ENCODE data around the gene DEXI. TPM values are rescaled to one million over a fixed set of nuclear protein-coding genes. Genes with fewer than 3 reads are reported as not detected.
"Not testable (repeated sequence)": the region's sequence is repeated elsewhere in the genome, so short reads cannot be mapped to it uniquely, and the experiment has no call there.

The DEXI gene
- polyA plus RNA-seq, 3 donors = 42.8 to 49.0 (median 44.3) TPM

DNA sequence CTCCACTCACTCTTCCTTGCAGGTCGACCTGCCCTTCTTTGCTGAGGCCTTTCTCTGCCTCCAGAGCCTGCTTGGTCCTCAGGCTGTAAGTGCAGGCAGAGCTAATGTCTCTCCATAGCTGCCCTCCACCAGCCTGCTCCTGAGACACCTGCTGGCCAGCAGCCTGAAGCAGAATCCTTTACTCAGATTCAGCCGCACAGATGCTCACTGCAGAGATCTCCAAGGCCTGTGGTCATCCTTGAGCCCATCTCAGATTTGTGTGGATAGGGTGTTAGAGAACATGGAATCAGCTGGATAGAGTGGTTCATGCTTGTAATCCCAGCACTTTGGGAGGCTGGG, 11.5 kb downstream of the DEXI start:
- no peak for DNase-seq (ENCODE audit: low read depth in 3 of 3, low spot score in 2 of 3)

DNA sequence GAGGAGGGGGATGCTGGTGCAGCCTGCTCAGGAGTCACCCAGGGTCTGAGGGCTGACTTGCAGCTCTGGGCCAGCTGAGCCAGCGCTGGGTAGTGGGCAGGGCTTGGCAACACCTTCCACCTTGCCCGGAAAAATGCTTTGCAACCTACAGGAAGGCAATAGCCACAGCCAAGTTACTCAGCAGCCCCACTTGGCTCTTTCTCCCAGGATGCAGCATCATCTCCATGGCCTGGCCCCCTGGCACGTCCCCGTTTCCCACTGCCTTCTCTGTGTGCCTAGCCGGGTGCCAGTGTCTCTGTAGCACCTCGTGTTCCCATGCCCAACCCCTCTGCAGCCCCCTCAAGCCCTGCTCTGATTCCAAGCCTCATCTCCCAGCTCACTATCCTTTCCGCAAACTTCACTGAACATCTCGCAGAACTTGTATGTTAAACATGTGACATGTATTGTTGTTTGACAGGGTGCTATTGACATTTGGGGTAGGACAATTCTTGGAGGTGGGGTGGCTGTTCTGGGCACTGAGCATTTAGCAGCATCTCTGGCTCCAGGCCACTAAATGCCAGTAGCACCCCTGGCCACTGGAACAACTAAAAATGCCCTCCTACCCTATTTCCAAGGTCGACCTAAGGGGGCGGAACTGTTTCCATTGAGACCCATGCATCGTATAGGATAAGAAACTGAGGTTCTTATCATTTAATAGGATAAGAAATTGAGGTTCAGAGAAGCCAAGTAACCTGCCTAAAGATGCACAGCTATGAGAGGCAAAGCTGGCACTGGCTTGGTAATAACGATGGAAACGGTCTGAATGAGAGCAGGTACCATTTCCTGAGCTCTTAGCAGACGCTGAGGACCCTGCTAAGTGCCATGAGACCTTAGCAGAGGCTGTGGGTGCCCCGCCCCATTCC, 12.2 kb downstream of the DEXI start:
- no peak for DNase-seq (ENCODE audit: low read depth in 3 of 3, low spot score in 2 of 3)

DNA sequence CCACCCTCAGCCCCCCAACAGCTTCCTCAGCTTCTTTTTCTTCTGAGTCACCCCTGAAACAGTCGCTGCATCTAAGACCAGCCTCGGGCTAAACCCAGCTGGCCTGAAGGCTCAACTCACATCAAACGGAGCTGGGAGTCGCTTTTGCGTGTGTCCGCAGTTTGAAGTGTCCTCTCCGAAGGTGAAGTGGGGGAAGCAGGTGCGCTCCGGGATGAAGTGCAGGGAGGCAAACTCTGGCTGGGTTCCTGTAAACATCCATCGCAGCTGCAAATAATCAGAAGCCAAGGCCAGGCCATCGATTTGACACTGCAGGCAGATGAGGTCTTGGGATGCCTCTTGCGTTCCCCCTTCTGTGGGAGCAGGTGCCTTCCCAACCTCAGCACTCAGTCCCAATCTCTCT, 13.2 kb downstream of the DEXI start:
- not testable (repeated sequence) for DNase-seq (ENCODE audit: low read depth in 3 of 3, low spot score in 2 of 3)

DNA sequence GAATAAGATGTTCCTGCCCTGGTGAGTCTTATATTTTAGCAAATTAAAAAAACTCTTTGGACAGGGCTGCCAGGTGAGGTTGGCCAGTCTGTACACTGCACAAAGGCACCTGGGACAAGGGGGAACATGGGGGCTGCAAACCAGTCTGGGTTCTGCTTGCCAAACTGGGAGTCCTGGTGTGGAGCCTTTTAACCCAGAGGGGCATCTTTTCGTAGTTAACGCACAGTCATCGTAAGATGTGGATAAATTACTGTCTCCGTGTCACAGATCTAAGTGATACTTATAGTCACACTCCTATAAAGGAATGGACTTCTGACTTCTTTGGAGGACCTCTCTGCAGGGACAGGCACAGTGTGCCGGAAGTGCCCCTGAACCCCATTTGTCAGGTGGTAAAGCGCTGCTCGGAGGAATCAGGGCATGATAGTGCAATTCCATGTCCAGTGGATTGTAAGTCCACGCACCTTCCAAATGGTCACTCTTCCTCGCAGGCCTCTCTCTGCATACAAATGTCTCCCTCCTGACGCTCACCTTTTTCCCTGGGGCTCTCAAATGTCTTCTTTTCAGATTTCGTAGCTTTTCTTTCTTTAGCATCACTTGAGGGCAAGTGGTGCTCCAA, 14.7 kb downstream of the DEXI start:
- no peak for DNase-seq (ENCODE audit: low read depth in 3 of 3, low spot score in 2 of 3)

DNA sequence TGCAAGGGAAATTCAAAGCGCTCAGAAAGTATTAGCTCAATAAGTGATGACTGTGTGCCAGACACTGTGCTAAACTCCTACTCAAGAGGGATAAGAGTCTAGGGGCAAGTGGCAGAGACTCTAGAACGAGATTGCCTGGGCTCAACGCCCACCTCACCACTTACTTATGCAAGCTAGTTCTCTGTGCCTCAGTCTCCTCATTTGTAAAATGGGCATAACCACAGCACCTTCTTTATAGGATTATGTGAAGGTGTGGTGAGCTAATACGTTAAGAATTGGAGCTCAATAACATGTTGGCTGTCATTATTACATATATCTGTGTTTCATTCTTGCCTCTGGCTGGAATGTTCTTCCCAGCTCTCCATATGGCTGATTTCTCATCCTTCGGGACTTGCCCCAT, 15.4 kb downstream of the DEXI start:
- no peak for DNase-seq (ENCODE audit: low read depth in 3 of 3, low spot score in 2 of 3)

DNA sequence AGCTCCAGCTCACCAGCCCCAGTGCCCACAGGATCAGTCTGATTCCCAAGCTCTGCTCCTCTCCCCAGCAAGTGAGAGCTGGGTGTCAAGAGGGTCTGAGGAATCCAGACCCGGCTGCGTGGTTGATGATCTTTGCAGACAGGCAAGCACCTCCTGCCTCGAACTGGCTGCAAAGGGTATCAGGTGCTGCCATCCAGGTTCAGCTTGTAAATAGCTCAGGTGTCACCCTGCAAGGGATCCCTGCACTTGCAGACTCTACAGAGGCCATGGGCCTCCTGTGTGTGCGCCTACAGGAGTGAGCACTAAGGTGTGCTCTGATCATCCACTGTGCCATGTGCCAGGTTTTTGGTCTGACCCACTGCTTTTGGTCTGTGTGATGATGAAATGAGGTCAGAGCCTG, 16.2 kb downstream of the DEXI start:
- no peak for DNase-seq (ENCODE audit: low read depth in 3 of 3, low spot score in 2 of 3)

DNA sequence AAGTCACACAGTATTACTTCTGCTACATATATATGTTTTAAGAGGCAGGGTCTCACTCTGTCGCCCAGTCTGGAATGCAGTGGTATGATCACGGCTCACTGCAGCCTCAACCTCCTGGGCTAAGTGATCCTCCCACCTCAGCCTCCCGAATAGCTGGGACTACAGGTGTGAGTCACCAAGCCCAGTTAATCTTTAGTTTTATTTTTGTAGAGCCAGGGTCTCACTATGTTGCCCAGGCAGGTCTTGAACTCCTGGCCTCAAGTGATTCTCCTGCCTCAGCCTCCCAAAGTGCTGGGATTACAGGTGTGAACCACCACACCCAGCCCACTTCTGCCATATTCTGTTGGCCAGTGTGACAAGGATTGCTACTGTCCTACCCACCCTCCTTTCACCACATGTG, 17.0 kb downstream of the DEXI start:
- DNase-seq (ENCODE audit: low read depth in 3 of 3, low spot score in 2 of 3) = not testable (repeated sequence)

DNA sequence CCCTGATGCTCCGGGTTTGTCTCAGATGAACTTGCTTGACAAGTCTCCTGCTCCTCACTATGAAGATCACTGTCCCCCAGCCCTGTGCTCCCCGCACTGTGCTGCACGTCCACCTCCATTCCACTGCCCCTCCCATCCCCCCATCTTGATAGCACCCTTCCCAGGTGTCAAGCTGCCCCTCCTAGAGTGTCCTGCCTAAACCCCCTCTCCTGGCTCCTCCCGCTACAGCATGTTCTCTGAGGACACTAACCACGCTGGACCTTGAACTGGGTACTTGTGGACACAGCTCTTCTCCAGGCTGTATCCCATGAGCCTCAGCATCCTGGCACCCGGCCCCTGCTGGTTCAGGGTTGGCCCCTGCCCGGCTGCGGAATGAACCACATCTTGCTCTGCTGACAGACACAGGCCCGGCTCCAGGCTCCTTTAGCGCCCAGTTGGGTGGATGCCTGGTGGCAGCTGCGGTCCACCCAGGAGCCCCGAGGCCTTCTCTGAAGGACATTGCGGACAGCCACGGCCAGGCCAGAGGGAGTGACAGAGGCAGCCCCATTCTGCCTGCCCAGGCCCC, 18.5 kb downstream of the DEXI start:
- DNase-seq (ENCODE audit: low read depth in 3 of 3, low spot score in 2 of 3) = no peak

DNA sequence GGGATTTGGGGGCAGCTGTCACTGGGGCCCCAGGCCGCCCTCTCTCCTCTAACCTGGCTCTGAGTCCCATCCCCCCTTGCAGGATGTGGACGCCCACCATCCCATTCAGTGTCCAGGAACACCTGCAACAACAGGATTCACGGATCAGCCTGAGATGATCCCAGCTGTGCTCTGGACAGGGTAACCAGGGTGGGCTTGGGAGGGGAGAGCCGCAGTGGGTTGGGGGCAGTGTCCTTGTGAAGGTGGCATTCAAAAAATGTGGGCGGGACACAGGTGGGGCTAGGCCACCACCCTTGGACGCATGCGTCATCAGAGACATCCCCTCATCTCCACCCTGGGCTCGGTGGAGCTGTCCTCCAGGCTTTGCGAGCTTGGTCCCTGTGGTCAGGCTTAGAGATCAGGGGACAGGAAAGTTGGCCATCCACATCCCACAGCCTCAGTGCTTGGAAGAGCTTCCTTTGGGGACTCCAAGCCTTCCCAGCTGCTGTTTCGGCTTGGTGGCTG, 19.1 kb downstream of the DEXI start:
- no peak for DNase-seq (ENCODE audit: low read depth in 3 of 3, low spot score in 2 of 3)

DNA sequence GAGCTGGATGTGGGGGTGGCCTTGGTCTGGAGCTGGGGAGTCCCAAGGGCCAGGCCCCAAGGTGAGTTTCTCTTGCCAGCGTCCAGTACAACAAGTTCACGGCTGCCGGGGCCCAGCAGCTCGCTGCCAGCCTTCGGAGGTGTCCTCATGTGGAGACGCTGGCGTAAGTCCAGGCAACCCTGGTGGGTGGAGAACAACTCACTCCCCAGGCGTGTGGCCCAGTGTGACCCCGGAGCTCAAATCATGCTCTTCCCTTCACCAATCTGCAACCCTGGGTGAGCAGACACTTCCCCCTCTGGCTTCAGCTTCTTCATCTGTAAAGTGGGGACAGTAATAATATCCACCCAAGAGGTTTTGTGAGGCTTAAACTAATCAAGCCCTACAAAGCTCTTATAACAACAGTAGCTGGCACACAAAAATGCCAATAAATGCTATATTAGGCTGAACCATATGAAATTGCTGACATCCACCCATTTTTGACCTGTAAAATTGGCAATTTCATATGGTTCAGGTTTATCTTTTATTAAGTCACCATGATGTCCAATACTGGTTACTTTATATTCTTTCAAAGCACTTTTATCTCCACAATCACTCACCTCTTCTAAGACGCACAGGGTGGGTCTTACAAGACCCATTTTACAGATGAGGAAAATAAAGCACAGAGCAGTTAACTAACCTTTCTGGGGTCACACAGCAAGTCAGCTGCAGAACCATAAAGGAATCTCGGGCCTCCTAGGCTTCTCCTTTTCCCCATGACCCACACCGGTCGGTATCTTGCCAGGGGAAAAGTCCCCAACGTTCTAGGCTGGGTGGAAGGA, 19.7 kb downstream of the DEXI start:
- DNase-seq (ENCODE audit: low read depth in 3 of 3, low spot score in 2 of 3) = no peak

DNA sequence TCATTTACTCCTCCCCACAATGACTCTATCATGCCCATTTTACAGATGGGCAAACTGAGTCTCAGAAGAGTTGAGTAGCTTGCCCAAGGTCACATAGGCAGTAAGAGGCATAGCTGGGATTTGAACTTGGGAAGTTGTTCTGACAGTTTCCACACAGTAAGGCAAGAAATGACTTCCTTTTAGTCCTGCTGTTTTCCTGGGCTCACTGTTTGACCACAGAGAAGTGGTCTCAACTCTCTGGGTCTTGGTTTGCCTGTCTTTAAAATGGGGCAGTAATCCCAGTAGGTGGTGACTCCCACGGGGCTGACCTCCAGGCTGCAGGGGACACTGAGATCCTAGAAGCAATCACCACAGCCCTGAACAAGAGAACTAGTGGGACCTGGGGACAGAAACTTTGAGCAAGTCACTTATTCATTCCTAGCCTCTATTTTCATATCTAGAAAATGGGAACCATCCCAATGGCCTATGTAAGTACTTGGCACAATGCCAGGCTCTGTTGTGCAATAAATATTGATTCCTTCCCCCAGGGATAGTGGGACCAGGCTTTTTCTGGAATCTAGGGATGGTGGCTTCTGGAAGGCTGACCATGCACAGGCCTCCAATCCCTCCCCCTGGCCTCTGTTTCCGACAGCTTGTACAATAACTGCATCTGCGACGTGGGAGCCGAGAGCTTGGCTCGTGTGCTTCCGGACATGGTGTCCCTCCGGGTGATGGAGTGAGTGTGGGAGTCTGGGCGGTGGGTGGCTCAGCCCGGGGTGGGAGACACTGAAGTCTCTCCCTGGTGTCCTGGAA, 20.5 kb downstream of the DEXI start:
- no peak for DNase-seq (ENCODE audit: low read depth in 3 of 3, low spot score in 2 of 3)

DNA sequence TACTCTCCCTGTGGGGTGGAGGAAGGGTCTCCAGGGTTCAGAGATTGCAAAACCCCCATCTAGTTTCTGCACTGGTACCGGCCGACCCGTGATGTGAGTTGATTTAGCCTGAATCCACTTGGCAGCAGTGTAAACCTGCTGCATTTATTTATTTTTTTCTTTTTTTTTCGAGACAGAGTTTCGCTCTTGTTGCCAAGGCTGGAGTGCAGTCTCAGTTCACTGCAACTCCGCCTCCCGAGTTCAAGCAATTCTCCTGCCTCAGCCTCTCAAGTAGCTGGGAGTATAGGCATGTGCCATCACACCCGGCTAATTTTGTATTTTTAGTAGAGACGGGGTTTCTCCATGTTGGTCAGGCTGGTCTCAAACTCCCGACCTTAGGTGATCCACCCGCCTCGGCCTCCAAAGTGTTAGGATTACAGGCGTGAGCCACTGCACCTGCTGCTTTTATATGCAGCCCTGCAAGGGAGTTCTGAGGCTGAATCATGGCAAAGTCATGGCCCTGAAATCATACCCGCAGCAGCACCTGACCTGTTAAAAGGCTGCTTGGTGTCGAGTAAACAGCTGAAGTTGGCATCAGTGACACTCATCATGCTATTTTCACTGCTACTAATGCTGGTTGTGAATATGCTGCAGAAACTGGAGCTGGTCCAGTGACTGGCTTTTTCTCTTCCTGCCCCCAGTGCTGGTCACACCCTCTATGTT, 21.4 kb downstream of the DEXI start:
- DNase-seq (ENCODE audit: low read depth in 3 of 3, low spot score in 2 of 3) = no peak

DNA sequence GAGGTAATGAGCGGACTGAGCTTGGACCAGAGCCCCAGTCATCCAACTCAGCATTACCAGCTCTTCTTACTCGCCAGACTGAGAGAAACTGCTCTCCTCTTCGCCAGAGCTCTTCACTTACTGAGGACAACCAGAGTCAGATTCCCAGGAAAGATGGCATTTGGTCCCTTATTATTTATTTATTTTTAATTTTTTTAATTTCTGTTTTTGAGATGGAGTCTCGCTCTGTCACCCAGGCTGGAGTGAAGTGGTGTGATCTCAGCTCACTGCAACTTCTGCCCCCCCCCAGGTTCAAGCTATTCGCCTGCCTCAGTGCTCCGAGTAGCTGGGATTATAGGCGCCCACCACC, 23.3 kb downstream of the DEXI start:
- DNase-seq (ENCODE audit: low read depth in 3 of 3, low spot score in 2 of 3) = no peak

DNA sequence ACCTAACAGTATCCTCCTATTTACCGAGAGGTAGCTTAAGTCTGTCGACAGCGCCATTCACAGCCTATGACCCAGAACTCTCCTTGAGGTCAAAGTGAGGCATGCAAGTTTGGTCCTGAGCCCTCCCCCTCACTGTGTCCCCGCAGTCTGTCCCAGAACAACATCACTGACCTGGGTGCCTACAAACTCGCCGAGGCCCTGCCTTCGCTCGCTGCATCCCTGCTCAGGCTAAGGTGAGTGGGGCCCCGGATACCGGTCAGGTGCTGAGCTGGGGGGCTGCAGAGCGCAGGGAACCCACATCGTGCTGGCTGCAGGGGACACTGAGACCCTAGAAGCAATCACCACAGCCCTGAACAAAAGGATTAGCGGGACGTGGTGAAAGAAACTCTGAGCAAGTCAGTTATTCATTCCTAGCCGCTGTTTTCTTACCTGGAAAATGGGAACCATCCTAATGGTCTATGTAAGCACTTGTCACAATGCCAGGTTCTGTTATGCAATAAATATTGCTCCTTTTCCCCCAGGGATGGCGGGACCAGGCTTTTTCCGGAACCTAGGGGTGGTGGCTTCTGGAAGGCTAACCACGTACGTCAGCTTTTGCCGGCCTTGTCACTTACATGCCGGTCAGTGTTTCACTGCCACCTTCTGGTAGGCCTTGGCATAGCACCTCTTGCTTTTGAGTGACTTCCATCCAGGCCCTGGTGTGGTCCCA, 23.8 kb downstream of the DEXI start:
- peak; percentile 83 to 86 (median 86) for DNase-seq (ENCODE audit: low read depth in 3 of 3, low spot score in 2 of 3)

DNA sequence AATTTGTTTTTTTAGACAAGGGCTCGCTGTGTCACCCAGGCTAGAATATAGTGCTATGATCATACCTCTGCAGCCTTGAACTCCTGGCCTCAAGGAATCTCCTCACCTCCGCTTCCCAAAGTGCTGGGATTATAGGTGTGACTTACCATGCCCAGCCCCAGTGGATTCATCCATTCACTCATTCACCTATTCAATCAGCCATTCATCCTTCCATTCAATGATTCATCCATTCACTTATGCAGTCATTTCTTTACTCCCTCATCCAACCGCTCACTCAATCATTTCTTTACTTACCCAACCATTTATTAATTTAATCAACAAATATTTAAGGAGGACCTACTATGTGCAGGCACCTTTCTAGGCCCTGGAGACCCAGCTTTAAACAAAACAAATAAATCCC, 25.7 kb downstream of the DEXI start:
- DNase-seq (ENCODE audit: low read depth in 3 of 3, low spot score in 2 of 3) = no peak

DNA sequence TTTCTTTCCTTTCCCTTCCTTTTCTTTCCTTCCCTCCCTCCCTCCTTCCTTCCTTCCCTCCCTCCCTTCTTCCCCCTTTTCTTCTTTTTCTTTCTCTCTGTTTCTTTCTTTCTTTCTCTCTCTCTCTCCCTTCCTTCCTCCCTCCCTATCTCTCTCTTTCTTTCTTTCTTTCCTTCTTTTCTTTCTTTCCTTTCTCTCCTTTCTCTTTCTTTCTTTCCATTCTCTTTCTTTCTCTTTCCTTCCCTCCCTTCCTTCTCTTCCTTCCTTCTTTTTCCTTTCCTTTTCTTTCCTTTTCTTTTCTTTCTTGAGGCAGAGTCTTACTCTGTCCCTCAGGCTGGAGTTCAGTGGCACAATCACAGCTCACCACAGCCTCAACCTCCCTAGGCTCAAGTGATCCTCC, 31.0 kb downstream of the DEXI start:
- no peak for DNase-seq (ENCODE audit: low read depth in 3 of 3, low spot score in 2 of 3)

DNA sequence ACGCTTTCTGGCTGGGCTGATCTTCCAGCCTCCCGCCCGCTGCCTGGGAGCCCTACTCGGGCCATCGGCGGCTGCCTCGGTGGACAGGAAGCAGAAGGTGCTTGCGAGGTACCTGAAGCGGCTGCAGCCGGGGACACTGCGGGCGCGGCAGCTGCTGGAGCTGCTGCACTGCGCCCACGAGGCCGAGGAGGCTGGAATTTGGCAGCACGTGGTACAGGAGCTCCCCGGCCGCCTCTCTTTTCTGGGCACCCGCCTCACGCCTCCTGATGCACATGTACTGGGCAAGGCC, 34.6 kb downstream of the DEXI start:
- DNase-seq (ENCODE audit: low read depth in 3 of 3, low spot score in 2 of 3) = no peak

DNA sequence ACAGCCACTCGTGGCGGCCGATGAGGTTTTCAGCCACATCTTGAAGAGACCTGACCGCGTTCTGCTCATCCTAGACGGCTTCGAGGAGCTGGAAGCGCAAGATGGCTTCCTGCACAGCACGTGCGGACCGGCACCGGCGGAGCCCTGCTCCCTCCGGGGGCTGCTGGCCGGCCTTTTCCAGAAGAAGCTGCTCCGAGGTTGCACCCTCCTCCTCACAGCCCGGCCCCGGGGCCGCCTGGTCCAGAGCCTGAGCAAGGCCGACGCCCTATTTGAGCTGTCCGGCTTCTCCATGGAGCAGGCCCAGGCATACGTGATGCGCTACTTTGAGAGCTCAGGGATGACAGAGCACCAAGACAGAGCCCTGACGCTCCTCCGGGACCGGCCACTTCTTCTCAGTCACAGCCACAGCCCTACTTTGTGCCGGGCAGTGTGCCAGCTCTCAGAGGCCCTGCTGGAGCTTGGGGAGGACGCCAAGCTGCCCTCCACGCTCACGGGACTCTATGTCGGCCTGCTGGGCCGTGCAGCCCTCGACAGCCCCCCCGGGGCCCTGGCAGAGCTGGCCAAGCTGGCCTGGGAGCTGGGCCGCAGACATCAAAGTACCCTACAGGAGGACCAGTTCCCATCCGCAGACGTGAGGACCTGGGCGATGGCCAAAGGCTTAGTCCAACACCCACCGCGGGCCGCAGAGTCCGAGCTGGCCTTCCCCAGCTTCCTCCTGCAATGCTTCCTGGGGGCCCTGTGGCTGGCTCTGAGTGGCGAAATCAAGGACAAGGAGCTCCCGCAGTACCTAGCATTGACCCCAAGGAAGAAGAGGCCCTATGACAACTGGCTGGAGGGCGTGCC, 35.1 kb downstream of the DEXI start:
- no peak for DNase-seq (ENCODE audit: low read depth in 3 of 3, low spot score in 2 of 3)

Measured in right renal cortex interstitium (tissue), 3 donors.